GM19468 (cell line): Measurements from ENCODE around the gene KCNQ1.

Experiments
- ATAC-seq: cut with Tn5 transposase; IDR thresholded peaks from one replicate; pipeline ENCODE4 v1.9.1; 2021; ENCODE audit warnings: mild to moderate bottlenecking, moderate library complexity, moderate number of reproducible peaks; ENCODE audit not compliant: unreplicated experiment; ENCODE audit errors: extremely low read depth

Gene KCNQ1

GRCh38 chr11:2409611-2410468, 35.0 kb upstream of the KCNQ1 start:
- ATAC-seq, result no peak

DNA sequence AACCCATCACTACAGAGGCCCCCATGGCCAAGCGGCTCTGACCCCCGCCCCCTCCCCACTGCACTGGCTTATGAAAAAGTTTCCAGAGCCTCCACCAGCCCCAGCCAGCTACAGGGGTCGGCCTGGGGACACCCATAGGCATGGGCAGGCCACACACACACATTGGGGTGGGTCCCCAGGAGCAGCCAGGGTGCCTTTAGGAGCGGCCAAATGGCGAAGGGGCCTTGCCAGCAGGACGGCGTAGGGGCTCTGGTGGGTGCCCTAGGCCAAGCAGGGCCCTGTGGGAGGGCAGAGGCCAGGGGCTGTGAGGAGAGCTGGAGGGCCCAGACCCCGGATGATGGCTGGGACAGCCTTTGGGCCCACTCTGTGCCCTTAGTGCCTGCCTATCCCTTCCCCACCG, 34.2 kb upstream of the KCNQ1 start:
- no peak for ATAC-seq

DNA sequence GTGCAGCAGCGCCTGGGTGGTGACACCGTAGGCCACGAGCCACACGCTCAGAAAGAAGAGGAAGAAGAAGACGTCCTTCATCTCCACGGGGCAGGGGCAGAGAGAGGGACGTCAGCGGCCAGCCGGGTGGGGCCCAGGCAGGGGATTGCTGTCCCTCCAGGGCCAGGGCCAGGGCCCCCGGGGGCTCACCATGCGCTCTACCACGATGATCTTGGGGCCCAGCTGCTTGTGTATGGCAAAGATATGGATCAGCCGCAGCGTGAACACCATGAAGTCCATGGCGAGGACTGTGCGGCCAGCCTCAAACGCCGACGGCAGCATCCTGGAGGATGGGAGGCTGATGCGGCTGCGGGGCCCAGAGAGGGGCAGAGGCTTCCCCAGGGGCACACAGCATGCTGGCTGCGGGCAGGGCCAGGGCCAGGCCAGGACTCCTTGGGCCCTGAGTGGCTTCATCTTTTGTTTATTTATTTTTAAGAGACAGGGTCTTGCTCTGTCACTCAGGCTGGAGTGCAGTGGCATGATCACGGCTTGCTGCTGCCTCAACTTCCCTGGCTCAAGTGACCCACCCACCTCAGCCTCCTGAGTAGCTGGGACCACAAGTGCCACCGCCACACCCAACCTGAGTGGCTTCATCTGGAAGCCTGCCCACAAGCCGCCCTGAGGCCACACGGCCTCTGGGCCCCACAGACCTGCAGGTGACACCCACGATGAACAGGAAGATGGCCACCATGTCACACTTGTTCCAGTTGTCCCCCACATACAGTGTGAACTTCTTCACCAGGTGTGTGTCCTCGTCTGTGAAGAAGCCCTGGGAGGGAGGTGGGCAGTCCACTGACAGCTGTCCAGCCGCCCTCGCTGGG, 33.1 kb upstream of the KCNQ1 start:
- no peak for ATAC-seq

GRCh38 chr11:2412323-2412722, 32.5 kb upstream of the KCNQ1 start:
- no peak for ATAC-seq

GRCh38 chr11:2413742-2414579, 30.8 kb upstream of the KCNQ1 start:
- no peak for ATAC-seq

GRCh38 chr11:2414616-2415015, 30.2 kb upstream of the KCNQ1 start:
- ATAC-seq, result no peak

DNA sequence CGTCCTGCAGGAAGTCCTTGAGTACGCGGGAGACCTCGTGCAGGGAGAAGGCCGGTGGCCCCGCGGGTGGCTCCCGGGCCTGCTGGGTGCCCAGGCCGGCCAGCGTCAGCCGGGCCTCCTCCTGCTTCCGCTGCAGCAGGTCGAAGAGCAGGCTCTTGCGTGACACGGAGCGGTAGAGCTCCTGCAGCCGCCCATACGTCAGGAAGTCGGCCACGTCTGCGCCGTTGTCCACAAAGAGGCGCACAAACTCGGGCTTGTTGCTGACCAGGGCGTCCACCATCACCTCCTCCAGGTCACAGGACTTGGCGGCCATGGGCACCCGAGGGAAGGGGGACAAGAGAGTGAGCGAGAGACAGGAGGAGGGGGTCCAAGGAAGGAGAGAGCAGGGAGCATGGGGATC, 29.6 kb upstream of the KCNQ1 start:
- ATAC-seq, result no peak

- ATAC-seq, result no peak
Observed at GRCh38 chr11:2415601-2416380, 29.0 kb upstream of the KCNQ1 start.

DNA sequence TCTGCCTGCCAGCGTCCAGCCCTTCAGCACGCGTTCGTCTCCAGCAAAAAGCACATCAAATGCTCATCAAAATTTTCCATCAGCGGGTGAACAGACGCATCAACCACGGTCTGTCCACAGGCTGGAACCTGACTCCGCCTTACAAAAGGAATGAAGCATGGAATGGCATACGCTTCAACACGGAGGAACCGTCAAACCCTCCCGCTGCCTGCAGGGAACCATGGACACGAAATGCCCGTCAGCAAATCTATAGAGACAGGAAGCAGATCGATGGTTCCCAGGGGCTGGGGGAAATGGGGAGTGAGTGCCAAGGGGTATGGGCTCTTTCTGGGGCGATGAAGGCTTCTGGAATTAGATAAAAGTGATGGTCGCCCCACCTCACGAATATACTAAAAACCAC, 28.0 kb upstream of the KCNQ1 start:
- ATAC-seq, result no peak

GRCh38 chr11:2417856-2418692, 26.7 kb upstream of the KCNQ1 start:
- no peak for ATAC-seq

GRCh38 chr11:2418693-2419360, 26.0 kb upstream of the KCNQ1 start:
- ATAC-seq, result no peak

GRCh38 chr11:2419638-2420501, 24.9 kb upstream of the KCNQ1 start:
- ATAC-seq, result no peak

- ATAC-seq, result no peak
Observed at GRCh38 chr11:2420502-2421225, 24.1 kb upstream of the KCNQ1 start.

DNA sequence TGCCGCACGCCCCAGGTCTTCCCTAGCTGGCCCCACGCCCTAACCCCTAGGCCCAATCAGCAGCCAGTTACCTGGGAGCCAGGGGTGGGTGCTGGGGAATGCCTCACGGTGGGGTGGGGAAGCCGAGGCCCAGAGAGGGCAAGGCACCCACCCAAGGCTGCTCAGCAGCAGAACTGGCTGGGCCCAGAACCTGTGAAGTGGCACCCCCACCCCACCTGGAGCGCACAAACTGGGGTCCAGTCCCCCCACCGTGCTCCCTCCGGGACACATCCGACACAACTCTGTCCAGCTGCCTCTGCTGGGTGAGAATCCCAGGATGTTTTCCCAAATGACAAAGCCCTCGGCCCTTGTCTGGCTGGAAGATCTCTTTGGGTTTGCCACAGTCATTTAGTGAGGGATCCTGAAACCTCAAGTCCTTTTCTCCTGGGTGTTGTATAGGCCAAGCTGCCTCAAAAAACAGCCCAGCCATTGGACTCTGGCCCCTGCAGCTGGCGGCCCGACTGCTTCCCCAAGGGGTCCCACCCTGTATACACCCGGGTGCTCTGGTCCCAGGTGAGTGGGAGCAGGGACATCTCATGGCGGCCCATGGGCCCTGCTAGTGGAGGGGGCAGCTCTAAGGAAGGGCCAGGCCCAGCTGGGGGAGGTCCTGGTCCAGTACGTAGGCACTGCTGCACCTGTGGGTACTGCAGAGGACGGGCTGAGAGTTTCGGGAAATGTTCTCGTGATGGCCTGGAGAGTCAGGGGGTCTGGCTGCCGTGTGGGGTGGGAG, 23.4 kb upstream of the KCNQ1 start:
- ATAC-seq, result no peak

DNA sequence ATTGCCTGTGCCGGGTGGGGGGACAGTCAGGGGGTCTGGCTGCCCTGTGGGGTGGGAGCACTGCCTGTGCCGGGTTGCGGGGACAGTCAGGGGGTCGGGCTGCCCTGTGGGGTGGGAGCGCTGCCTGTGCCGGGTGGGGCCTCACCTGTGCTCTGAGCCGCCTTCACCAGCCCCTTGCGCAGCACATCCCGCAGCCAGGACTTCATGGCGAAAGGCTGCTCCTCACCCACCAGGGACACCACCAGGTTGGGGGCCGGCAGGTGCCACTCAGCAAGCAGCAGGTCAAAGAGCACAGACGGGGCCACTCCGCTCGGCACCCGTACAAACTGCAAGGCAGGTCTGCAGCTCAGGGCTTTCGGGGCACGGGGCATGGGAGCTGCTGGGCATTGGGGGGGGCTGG, 22.8 kb upstream of the KCNQ1 start:
- ATAC-seq, result no peak
